Subcutaneous abdominal adipose tissue (tissue), 5 donors: ENCODE measurements around the gene SNAP47.

Experiments
- H3K27ac ChIP-seq: one replicate; pipeline ENCODE4 v1.7.0; 2013; ENCODE audit warnings: low read depth, mild to moderate bottlenecking, inconsistent platforms, low read length, moderate library complexity
- H3K27me3 ChIP-seq, 5 donors: one replicate each; pipeline ENCODE4 v1.7.0; 2013; ENCODE audit warnings: low read length in 5 of 5, inconsistent platforms in 1 of 5; ENCODE audit not compliant: control insufficient read depth in 5 of 5, insufficient read depth in 4 of 5
- H3K36me3 ChIP-seq, 5 donors: one replicate each; pipeline ENCODE4 v1.7.0; 2013; ENCODE audit warnings: low read length in 5 of 5; ENCODE audit not compliant: control insufficient read depth in 5 of 5, insufficient read depth in 5 of 5
- H3K4me1 ChIP-seq, 5 donors: one replicate each; pipeline ENCODE4 v1.7.0; 2013; ENCODE audit warnings: low read length in 5 of 5, mild to moderate bottlenecking in 3 of 5, moderate library complexity in 1 of 5; ENCODE audit not compliant: control insufficient read depth in 5 of 5, insufficient read depth in 5 of 5
- H3K4me3 ChIP-seq, 5 donors: one replicate each; pipeline ENCODE4 v1.7.0; 2013; ENCODE audit warnings: low read length in 5 of 5, low read depth in 1 of 5
- H3K9ac ChIP-seq, 5 donors: one replicate each; pipeline ENCODE4 v1.7.0; 2013; ENCODE audit warnings: low read length in 5 of 5, mild to moderate bottlenecking in 4 of 5, moderate library complexity in 3 of 5
- H3K9me3 ChIP-seq, 5 donors: one replicate each; pipeline ENCODE4 v1.7.0; 2013; ENCODE audit warnings: low read length in 5 of 5; ENCODE audit not compliant: control insufficient read depth in 5 of 5
- donor health status: healthy.
- donor health status: healthy.
- donor health status: healthy.
- donor health status: healthy.
- donor health status: healthy.

Gene SNAP47

DNA sequence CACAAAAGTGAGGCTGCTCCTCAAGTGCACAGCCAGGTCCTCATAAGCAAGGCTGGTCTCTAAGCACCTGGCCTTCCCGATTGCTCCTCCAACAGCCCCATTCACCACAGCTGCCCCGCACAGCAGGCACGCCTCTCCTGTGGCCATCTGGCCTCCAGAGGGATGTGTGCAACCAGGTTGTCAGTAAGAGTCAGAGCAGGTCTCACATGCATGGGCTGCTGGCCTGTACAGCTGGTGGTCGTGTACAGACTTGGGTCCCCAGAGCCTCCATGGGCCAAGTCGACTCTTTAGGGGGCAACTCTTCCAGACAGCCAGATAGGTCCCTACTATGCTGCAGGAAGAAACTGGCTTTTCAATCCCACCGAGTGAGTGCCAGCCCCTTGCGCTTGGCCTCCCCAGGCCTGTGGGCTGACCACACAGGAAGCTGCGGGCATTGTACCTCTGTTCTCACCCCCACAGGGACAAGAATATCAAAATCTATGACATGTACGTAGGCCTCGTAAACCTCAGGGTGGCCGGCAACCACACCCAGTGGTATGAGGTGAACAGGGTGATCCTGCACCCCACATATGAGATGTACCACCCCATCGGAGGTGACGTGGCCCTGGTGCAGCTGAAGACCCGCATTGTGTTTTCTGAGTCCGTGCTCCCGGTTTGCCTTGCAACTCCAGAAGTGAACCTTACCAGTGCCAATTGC is 81.7 kb downstream of the SNAP47 start:
- Histone ChIP-seq H3K4me3 (no peak overlapping the region), H3K27me3 (no peaks in the 10 kb centered on the region), H3K27ac (no peak overlapping the region), H3K4me1 (no peaks in the 10 kb centered on the region), H3K9ac (no peak overlapping the region), H3K36me3 (no peaks in the 10 kb centered on the region), H3K9me3 (peaks cover 5 to 23% (median 19%) of the 10 kb centered on the region in 5 donors)

DNA sequence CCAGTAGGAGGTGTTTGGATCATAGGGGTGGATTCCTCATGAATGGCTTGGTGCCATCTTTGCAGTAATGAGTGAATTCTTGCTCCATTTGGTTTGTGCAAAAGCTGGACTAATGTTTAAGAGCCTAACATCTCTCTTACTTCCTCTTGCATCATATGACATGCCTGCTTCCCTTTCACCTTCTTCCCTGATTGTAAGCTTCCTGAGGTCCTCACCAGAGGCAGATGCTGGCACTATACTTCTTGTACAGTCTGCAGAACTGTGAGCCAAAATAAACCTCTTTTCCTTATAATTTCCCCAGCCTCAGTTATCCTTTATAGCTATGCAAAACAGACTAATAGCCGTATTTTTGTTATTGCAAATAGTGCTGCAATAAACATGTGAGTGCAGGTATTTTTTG is 88.3 kb downstream of the SNAP47 start:
- H3K4me3 ChIP-seq = no peak overlapping the region
- H3K9ac ChIP-seq = no peak overlapping the region
- H3K36me3 ChIP-seq = no peaks in the 10 kb centered on the region
- H3K4me1 ChIP-seq = no peaks in the 10 kb centered on the region
- H3K9me3 ChIP-seq = peaks cover 2 to 22% (median 8%) of the 10 kb centered on the region in 5 donors
- peaks cover 0 to 2% (median 0%) of the 10 kb centered on the region in 5 donors for H3K27me3 ChIP-seq
- no peak overlapping the region for H3K27ac ChIP-seq

DNA sequence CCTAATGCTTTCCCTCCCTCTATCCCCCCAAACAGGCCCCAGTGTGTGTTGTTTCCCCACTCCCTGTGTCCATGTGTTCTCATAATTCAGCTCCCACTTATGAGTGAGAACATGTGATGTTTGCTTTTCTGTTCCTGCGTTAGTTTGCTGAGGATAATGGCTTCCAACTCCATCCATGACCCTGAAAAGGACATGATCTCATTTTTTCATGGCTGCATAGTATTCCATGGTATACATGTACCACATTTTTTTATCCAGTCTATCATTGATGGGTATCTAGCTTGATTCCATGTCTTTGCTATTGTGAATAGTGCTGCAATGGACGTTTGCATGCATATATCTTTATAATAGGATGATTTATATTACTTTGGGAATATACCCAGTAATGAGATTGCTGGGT is 89.0 kb downstream of the SNAP47 start:
- H3K4me3 ChIP-seq = no peak overlapping the region
- H3K27ac ChIP-seq = no peak overlapping the region
- H3K4me1 ChIP-seq = no peaks in the 10 kb centered on the region
- peaks cover 5 to 27% (median 10%) of the 10 kb centered on the region in 5 donors for H3K9me3 ChIP-seq
- H3K27me3 ChIP-seq = peaks cover 0 to 4% (median 0%) of the 10 kb centered on the region in 5 donors
- H3K9ac ChIP-seq = no peak overlapping the region
- no peaks in the 10 kb centered on the region for H3K36me3 ChIP-seq

DNA sequence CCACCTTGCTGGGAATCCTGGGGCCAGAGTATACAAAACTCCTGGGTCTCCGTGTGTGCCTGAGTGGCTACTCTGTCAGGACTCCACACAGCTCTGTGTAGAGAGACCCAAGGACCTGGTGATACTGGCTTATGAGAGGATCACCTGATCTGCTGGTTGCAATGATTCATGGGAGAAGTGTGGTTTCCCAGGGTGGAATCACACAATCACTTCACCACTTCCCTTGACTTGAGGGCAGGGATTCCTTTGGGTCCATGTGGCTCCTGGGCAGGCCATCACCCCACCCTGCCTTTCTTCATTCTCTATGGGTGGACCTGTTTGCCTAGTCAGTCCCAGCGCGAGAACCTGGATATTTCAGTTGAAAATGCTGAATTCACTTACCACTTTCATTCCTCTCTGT is 93.6 kb downstream of the SNAP47 start:
- Histone ChIP-seq H3K4me1 (no peaks in the 10 kb centered on the region), H3K9me3 (peaks cover 0 to 15% (median 8%) of the 10 kb centered on the region in 5 donors), H3K36me3 (no peaks in the 10 kb centered on the region), H3K4me3 (no peak overlapping the region), H3K27ac (no peak overlapping the region), H3K9ac (no peak overlapping the region), H3K27me3 (peaks cover 0 to 4% (median 0%) of the 10 kb centered on the region in 5 donors)
